Neutrophil (primary cell): ENCODE data around the gene REV1.

ENCODE experiments used
- H3K27ac ChIP-seq: fragments of 200-600 bp; sonication (generic); 2 replicates; pipeline ENCODE4 v1.5.1; 2016; ENCODE audit warnings: mild to moderate bottlenecking, moderate library complexity
- H3K27me3 ChIP-seq: fragments of 200-600 bp; sonication (generic); 2 replicates; pipeline ENCODE4 v1.6.0; 2016; ENCODE audit warnings: mild to moderate bottlenecking
- H3K36me3 ChIP-seq: fragments of 200-600 bp; sonication (generic); 2 replicates; pipeline ENCODE4 v1.5.1; 2017
- H3K4me1 ChIP-seq, 2 experiments: fragments of 200-600 bp in 1 of 2; sonication (generic) in 1 of 2; 1 replicate in 1 of 2; 2 replicates in 1 of 2; pipeline versions ENCODE4 v1.5.1 to v1.6.1; 2013 to 2016; ENCODE audit warnings: low read depth in 1 of 2, low read length in 1 of 2, mild to moderate bottlenecking in 1 of 2, moderate library complexity in 1 of 2; ENCODE audit not compliant: control insufficient read depth in 1 of 2, insufficient read depth in 1 of 2
- H3K4me3 ChIP-seq, 2 experiments: fragments of 200-600 bp in 1 of 2; sonication (generic) in 1 of 2; 1 replicate in 1 of 2; 2 replicates in 1 of 2; pipeline ENCODE4 v1.5.1; 2013 to 2016; ENCODE audit warnings: low read depth in 1 of 2, low read length in 1 of 2, mild to moderate bottlenecking in 1 of 2, moderate library complexity in 1 of 2
- H3K9me3 ChIP-seq: fragments of 200-600 bp; sonication (generic); 2 replicates; pipeline ENCODE4 v1.5.1; 2016
- TF ChIP-seq, protein P1 (sequence below): fragments of 200-600 bp; sonication (generic); IDR thresholded peaks from 2 replicates; pipeline ENCODE4 v1.5.1; 2016; ENCODE audit warnings: antibody characterized with exemption

The REV1 gene

DNA sequence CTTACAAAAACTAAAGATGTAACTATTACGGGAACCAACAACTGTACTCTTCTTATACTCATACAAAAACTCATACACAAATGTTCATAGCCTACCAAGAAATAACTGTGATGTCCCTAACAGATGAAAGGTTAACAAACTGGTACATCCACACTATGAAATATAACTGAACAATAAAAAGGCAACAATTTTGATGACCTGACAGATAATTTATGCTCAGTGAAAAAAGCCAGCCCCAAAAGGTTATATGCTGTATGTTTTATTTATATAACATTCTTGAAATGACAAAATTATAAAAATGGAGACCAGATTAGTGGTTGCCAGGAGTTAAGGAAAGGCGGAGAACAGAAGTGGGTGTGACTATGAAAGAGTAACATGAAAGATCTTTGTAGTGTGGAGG lies 31.3 kb downstream of the REV1 start:
- Histone ChIP-seq H3K9me3 (no peaks in the 10 kb centered on the region), H3K36me3 (peaks cover 62% of the 10 kb centered on the region), H3K4me1 (no peaks in the 10 kb centered on the region), H3K4me3 (no peak overlapping the region), H3K27me3 (no peaks in the 10 kb centered on the region), H3K27ac (no peak overlapping the region)
- TF ChIP-seq, protein P1, sequence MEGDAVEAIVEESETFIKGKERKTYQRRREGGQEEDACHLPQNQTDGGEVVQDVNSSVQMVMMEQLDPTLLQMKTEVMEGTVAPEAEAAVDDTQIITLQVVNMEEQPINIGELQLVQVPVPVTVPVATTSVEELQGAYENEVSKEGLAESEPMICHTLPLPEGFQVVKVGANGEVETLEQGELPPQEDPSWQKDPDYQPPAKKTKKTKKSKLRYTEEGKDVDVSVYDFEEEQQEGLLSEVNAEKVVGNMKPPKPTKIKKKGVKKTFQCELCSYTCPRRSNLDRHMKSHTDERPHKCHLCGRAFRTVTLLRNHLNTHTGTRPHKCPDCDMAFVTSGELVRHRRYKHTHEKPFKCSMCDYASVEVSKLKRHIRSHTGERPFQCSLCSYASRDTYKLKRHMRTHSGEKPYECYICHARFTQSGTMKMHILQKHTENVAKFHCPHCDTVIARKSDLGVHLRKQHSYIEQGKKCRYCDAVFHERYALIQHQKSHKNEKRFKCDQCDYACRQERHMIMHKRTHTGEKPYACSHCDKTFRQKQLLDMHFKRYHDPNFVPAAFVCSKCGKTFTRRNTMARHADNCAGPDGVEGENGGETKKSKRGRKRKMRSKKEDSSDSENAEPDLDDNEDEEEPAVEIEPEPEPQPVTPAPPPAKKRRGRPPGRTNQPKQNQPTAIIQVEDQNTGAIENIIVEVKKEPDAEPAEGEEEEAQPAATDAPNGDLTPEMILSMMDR = no peak

DNA sequence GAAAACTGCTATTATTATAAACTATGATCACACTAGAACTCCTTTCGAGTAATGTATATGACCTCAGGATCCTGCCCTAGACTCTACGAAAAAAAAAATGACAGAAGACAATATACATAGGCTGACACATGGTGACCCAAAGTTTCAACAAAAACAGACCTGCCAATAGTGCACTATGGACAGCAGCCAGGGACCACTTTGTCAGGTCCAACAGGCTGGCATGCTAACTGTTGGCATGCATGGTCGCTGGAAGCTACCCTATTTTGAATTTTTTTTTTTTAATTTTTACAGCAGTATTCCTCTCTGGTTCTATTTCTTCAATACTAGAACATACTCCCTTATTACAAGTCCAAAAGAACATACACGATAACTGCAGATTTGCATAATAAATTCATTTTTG lies 38.1 kb downstream of the REV1 start:
- Histone ChIP-seq H3K27me3 (no peaks in the 10 kb centered on the region), H3K4me1 (no peaks in the 10 kb centered on the region), H3K9me3 (no peaks in the 10 kb centered on the region), H3K4me3 (no peak overlapping the region), H3K27ac (no peak overlapping the region), H3K36me3 (peaks cover 64% of the 10 kb centered on the region)
- TF ChIP-seq, protein P1 = no peak

DNA sequence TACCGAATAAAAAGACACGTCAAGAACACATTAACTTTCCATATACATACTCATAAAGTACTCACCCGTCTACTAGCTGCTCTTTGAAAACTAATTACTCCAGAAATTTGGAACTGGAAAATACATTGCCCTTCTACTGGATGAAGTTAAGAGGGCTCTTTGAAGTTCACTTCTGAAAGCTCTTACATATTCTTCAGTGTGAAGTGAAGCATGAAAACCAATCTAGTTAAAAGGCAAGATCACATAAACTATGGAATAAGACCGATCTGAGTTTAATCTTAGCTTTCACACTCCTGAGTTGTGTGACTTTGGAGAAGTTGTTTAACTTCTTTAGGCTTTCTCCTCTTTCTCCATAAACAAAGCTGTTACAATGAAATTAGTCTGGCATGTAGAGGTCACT lies 38.5 kb downstream of the REV1 start:
- Histone ChIP-seq H3K4me3 (no peak overlapping the region), H3K4me1 (no peaks in the 10 kb centered on the region), H3K27me3 (no peaks in the 10 kb centered on the region), H3K27ac (no peak overlapping the region), H3K36me3 (peaks cover 64% of the 10 kb centered on the region), H3K9me3 (no peaks in the 10 kb centered on the region)
- TF ChIP-seq, protein P1 = no peak

DNA sequence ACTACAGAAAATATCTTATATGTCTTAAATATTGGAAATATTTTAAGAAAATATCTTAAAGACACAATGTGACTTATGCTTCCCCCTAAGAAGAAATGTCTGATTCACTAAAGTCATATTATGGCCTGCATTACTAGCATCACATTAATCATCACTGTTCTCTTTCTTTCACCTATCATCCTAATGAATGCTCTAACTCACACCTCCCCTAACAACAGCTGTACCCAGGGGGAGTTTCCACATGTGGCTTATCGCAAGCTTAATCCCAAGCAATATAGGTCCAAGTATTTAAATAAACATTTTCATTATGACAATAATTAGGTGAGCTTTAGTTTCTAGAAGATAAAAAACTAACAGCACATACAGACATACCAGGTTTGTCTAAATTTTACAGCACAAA lies 39.6 kb downstream of the REV1 start:
- TF ChIP-seq, protein P1 = no peak
- Histone ChIP-seq H3K27ac (no peak overlapping the region), H3K4me1 (no peaks in the 10 kb centered on the region), H3K27me3 (no peaks in the 10 kb centered on the region), H3K9me3 (no peaks in the 10 kb centered on the region), H3K36me3 (peaks cover 55% of the 10 kb centered on the region), H3K4me3 (no peak overlapping the region)

DNA sequence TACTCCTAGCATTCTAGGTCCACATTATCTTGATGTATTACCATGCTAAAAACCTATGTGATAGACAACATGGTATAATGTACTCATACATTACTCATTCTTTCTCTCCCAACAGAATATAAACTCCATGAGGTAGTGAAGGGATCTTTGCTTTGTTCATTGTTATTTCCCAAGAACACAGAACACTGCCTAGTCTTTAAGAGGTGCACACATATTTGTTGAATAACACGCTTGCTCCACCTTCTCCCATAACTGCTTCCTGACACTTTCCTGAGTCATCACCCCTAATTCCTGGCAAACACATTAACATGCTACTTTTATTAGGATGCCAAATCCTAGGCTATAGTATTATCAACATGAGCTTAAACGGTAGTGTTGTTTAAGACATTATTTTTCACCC lies 41.3 kb downstream of the REV1 start:
- TF ChIP-seq, protein P1 = no peak
- H3K36me3 ChIP-seq = peaks cover 51% of the 10 kb centered on the region
- H3K27ac ChIP-seq = no peak overlapping the region

DNA sequence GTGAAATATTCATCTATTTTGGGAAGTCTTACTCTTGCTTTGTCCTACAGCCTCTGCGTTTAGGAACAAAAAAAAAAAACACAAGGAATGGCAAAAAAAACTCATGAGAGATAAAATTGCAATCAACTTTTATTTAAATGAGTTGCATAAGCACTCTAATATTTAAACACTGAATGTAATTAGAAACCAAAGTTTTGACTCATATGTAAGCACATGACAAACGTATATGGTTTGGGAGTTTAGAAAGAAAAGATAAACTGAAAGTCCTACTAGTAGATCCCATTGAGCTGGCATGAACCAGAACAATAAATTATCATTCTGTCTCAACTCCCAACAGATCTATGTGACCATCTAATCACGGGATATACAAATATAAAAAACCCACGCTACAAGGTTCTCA lies 44.8 kb downstream of the REV1 start:
- Histone ChIP-seq H3K27ac (no peak overlapping the region), H3K4me3 (no peak overlapping the region), H3K9me3 (no peaks in the 10 kb centered on the region), H3K4me1 (no peaks in the 10 kb centered on the region), H3K27me3 (no peaks in the 10 kb centered on the region), H3K36me3 (peaks cover 36% of the 10 kb centered on the region)
- TF ChIP-seq, protein P1 = no peak

More for the DNA sequence above, 41.3 kb downstream of the REV1 start:
- no peak overlapping the region for H3K4me3 ChIP-seq
- no peaks in the 10 kb centered on the region for H3K4me1 ChIP-seq
- H3K9me3 ChIP-seq = no peaks in the 10 kb centered on the region
- H3K27me3 ChIP-seq = no peaks in the 10 kb centered on the region
